Muscle layer of duodenum (tissue), 2 donors: Measurements from ENCODE around the gene ACSM2B.
"Not testable (repeated sequence)": the region's sequence is repeated elsewhere in the genome, so short reads cannot be mapped to it uniquely, and the experiment has no call there.

Experiments
- H3K27ac ChIP-seq: one replicate; pipeline ENCODE4 v1.7.0; 2013; ENCODE audit warnings: mild to moderate bottlenecking, low read length
- H3K27me3 ChIP-seq: one replicate; pipeline ENCODE4 v1.7.0; 2013; ENCODE audit warnings: low read depth, mild to moderate bottlenecking, control low read depth, low read length
- H3K36me3 ChIP-seq, 2 donors: one replicate each; pipeline ENCODE4 v1.7.0; 2013; ENCODE audit warnings: low read length in 2 of 2, control low read depth in 1 of 2, mild to moderate bottlenecking in 1 of 2; ENCODE audit not compliant: insufficient read depth in 2 of 2, control insufficient read depth in 1 of 2
- H3K4me1 ChIP-seq, 2 donors: one replicate each; pipeline ENCODE4 v1.7.0; 2013; ENCODE audit warnings: low read length in 2 of 2, mild to moderate bottlenecking in 2 of 2, control low read depth in 1 of 2, moderate library complexity in 1 of 2; ENCODE audit not compliant: insufficient read depth in 2 of 2, control insufficient read depth in 1 of 2
- H3K4me3 ChIP-seq, 2 donors: one replicate each; pipeline ENCODE4 v1.7.0; 2013; ENCODE audit warnings: low read length in 2 of 2, low read depth in 1 of 2, mild to moderate bottlenecking in 1 of 2
- H3K9me3 ChIP-seq, 2 donors: one replicate each; pipeline ENCODE4 v1.7.0; 2013; ENCODE audit warnings: low read length in 2 of 2, control low read depth in 1 of 2, mild to moderate bottlenecking in 1 of 2; ENCODE audit not compliant: control insufficient read depth in 1 of 2
- donor health status: healthy.

Gene ACSM2B

DNA sequence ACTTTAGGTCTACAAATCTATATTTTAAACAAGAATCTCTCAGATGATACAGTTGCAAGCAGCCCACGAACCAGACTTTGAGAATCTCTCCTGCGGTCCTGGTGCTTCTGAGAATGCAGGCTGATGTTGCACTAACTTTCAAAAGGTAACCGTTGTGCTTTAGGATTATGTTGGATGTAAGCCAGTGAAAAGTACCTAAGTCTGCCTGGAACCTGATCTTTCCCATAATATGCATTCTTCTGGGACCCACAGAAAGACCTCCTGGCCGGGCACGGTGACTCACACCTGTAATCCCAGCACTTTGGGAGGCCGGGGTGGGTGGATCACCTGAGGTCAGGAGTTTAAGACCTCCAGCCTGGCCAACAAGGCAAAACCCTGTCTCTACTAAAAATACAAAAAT is 13.3 kb upstream of the ACSM2B start:
- not testable (repeated sequence) for H3K4me3 ChIP-seq, H3K27ac ChIP-seq, H3K4me1 ChIP-seq, H3K27me3 ChIP-seq, H3K36me3 ChIP-seq, H3K9me3 ChIP-seq

DNA sequence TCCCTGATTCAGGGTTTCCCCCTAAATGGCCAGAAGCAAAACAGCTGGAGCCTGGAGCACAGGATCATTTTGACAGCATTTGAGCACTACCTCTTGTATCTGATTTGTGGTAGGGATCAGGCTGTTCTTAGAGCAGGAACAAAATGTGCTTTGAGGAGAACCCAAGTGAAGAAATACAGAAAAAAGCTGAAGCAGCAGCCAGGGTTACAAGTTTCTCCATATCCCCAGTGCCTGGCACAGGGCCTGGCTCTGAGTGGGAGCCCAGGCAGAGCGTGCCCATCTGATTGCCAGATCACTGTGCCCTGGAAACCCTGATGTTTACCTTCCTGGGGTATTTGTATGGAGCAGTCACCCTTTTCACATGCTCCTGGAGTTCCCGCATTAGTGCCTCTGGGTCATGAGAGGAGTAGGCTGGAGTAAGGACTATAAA is 11.5 kb upstream of the ACSM2B start:
- H3K4me1 ChIP-seq, H3K27ac ChIP-seq, H3K4me3 ChIP-seq, H3K27me3 ChIP-seq, H3K36me3 ChIP-seq, H3K9me3 ChIP-seq: not testable (repeated sequence)

DNA sequence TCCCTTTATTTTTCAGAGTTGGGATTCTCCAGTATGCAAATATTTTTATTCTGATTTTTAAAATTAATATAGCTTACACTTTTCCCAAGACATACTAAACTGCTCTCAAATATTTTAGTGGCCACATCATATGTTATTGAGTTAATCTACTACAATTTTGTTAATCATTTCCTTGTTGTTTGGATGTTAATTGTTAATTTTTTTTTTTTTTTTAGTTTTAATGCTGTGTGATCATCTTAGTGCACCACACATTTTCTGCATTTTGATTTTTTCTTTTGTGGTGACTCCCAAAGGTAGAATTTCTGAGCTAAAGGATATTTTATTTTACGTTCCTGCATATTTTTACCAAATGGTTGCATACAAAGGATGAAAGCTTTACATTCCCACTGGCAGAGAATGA is 10.5 kb upstream of the ACSM2B start:
- not testable (repeated sequence) for H3K4me3 ChIP-seq, H3K27ac ChIP-seq, H3K36me3 ChIP-seq, H3K27me3 ChIP-seq, H3K9me3 ChIP-seq, H3K4me1 ChIP-seq

DNA sequence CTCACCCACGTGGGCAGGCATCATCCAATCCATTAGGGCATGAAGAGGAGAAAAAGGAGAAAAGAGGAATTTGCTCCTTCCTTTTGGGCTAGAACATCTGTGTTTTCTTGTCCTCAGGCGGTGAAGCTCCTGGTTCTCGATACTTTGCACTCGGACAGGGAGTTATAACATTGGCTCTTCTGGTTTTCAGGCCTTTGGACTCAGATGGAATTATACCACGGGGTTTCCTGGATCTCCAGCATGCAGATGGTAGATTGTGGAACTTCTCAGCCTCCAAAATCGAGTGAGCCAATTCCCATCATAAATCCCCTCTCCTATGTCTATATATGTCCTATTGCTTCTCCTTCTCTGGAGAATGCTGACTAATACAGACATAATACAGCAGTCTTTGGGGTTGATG is 9.9 kb upstream of the ACSM2B start:
- H3K27me3 ChIP-seq, H3K27ac ChIP-seq, H3K36me3 ChIP-seq, H3K4me1 ChIP-seq, H3K9me3 ChIP-seq, H3K4me3 ChIP-seq: not testable (repeated sequence)

DNA sequence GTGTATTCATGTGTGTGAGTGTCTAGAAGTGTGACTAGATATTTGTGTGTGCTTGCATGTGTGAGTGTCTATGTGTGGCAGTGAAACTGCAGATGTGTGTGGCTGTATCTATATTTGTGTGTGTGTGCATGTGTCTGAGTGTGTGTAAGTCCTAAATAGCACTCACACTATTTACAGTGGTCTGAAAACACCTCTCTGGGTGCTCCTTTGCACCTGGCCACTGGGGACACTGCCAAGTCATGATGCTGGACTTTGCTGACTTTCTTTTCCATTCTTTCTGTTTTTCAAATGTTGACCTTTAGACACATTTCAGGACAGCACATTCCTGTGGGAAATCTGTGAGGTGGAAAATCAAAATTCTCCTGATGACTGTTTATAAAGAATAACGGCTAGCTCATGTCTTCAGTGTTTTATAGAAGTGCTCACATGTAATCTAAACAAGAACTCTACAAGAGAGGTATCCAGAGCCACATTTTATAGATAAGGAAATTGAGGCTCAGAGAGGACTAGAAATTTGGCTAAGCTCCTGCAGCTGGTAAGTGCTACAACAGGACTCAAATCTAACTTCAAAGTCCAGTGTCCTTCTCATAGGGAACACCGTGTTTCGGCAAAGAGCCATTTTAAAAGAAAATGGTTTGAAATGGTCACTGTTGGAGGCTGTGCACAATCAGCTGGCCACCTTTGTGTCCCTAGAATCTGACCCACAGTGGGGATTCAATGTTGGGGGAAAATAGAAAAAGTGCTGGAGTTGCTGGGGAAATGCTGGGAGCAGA is 4.5 kb upstream of the ACSM2B start:
- not testable (repeated sequence) for H3K4me1 ChIP-seq, H3K36me3 ChIP-seq, H3K27ac ChIP-seq, H3K9me3 ChIP-seq, H3K27me3 ChIP-seq, H3K4me3 ChIP-seq

DNA sequence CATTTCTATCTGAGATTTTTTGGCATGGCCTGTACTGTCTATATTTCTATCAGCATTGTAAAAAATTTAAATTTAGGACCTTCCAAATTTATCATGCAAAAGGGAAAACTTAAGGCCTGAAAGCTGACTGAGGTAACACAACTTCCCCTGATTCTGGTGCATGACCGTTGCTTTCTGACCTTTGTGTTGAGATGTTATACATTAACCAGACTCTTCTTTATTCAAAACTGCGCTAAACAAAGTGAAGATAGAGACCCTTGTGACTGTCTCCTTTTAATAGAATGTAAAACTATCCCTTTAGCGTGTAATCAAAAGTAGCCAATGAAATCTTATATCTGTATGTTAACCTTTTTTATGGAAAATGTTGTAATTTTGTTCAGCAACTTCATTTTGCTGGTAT is 1.9 kb upstream of the ACSM2B start:
- not testable (repeated sequence) for H3K27me3 ChIP-seq, H3K4me3 ChIP-seq, H3K9me3 ChIP-seq, H3K36me3 ChIP-seq, H3K27ac ChIP-seq, H3K4me1 ChIP-seq

DNA sequence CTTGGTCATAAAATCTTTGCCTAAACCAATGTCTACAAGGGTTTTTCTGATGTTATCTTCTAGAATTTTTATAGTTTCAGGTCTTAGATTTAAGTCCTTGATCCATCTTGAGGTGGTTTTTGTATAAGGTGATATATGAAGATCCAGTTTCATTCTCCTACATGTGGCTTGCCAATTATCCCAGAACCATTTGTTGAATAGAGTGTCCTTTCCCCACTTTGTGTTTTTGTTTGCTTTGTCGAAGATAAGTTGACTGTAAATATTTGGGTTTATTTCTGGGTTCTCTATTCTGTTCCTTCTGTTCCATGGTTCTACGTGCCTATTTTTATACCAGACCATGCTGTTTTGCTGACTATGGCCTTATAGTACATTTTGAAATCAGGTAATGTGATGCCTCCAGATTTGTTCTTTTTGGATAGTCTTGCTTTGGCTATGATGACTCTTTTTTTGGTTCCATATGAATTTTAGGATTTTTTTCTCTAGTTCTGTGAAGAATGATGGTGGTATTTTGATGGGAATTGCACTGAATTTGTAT is 7.0 kb downstream of the ACSM2B start:
- not testable (repeated sequence) for H3K4me1 ChIP-seq, H3K27ac ChIP-seq, H3K4me3 ChIP-seq, H3K9me3 ChIP-seq, H3K27me3 ChIP-seq, H3K36me3 ChIP-seq

DNA sequence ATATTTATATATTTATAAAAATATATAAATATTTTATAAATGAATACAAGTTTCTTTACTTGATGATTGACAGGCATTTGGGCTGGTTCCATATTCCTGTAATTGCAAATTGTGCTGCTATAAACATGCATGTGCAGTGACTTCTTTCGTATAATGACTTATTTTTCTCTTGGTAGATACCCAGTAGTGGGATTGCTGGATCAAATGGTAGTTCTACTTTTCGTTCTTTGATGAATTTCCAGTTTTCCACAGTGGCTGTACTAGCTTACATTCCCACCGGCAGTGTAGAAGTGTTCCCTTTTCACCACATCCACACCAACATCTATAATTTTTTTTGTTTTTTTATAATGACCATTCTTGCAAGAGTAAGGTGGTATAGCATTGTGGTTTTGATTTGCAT is 7.8 kb downstream of the ACSM2B start:
- H3K9me3 ChIP-seq = no peaks in the 10 kb centered on the region
- H3K4me1 ChIP-seq = no peaks in the 10 kb centered on the region
- H3K27me3 ChIP-seq = no peaks in the 10 kb centered on the region
- no peak overlapping the region for H3K27ac ChIP-seq
- no peaks in the 10 kb centered on the region for H3K36me3 ChIP-seq
- no peak overlapping the region for H3K4me3 ChIP-seq

DNA sequence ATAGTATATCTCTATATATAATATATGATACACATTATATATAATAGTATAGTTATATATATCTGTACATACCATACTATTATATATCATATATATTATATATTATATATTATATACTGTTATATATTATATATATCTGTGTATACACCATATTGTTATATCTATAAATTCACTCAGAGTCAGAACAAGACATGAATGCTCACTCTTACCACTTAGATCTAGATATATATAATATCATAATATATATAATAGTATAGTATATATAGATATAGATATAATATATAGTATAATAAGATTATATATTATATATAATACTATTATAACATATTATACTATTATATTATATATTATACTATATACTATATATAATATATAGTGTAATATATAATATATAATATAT is 9.3 kb downstream of the ACSM2B start:
- Histone ChIP-seq H3K36me3 (no peaks in the 10 kb centered on the region), H3K27me3 (no peaks in the 10 kb centered on the region), H3K4me1 (no peaks in the 10 kb centered on the region), H3K9me3 (peaks cover 0 to 2% of the 10 kb centered on the region in 2 donors), H3K4me3 (no peak overlapping the region), H3K27ac (no peak overlapping the region)

DNA sequence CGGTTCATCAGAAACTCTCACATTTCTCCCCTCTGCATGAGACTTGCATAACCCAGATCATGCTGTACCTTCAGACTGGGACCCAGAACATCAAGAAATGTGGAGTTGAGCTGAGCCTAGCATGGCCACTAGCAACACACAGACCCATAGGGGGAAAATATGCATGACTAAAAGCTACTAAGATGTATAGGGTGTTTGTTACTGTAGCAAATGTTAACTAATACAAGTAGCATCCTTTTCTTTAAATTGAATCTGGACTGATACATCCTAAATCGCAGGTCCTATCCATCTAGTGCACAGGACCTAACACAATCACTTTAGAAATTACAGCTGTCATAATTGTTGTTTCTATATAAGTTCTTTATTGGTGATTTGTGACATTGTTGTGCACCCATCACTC is 10.8 kb downstream of the ACSM2B start:
- H3K27me3 ChIP-seq, H3K9me3 ChIP-seq, H3K27ac ChIP-seq, H3K4me3 ChIP-seq, H3K4me1 ChIP-seq, H3K36me3 ChIP-seq: not testable (repeated sequence)

DNA sequence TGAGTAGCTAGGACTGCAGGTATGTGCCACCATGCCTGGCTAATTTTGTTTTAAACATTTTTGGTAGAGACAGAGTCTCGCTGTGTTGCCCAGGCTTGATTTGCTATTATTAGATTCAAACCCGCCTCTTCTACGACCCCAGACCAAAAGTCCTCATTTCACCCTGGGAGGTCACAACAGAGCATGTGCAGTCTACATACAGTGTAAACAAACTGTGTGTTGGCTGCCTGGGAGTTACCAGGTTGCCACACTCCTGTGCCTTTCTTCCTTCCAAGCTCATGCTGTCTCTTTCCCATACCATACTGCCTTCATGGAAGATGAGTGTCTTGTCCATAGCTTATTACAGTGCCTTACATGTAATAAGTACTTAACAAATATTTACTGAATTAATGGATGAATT is 11.9 kb downstream of the ACSM2B start:
- H3K4me1 ChIP-seq, H3K9me3 ChIP-seq, H3K36me3 ChIP-seq, H3K27ac ChIP-seq, H3K27me3 ChIP-seq, H3K4me3 ChIP-seq: not testable (repeated sequence)

DNA sequence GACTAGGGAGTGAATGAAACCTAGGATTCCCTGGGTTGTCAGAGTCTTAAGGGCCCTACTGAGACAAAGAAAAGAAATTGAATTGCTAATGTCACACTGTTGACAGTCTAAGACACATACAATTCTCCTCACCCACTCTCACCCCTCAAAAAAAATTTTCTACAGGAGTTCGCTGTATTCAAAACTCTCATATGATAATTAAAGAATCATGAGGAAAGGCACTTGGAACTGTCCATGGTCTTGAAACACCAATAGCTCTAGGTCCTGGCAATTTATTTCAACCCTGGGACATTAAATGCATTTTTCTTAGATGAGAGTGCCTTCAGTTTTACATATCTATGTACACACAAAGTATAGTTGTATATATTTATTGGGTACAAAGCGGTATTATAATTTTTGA is 20.5 kb downstream of the ACSM2B start:
- not testable (repeated sequence) for H3K4me3 ChIP-seq, H3K27ac ChIP-seq, H3K36me3 ChIP-seq, H3K9me3 ChIP-seq, H3K27me3 ChIP-seq, H3K4me1 ChIP-seq
